ENCODE results near the gene SMIM10L2A.
"Not testable (repeated sequence)": the region's sequence is repeated elsewhere in the genome, so short reads cannot be mapped to it uniquely, and the experiment has no call there.

The SMIM10L2A gene

GRCh38 chrX:135421537-135421931 lies 210 bp upstream of the SMIM10L2A start:
- peak; percentile 78 to 99 (median 88) for DNase-seq
- intact Hi-C loops (cut with DNase I), result no loop called here

GRCh38 chrX:135422810-135423168 lies 1.0 kb downstream of the SMIM10L2A start:
- intact Hi-C loops (cut with DNase I), result not testable (repeated sequence)
- peak in 1 of 10 donors; percentile 32 for DNase-seq

GRCh38 chrX:135423173-135423864 lies 1.6 kb downstream of the SMIM10L2A start:
- intact Hi-C loops (cut with DNase I), result not testable (repeated sequence)
- peak in 2 of 10 donors; percentile 57 to 70 for DNase-seq

DNA sequence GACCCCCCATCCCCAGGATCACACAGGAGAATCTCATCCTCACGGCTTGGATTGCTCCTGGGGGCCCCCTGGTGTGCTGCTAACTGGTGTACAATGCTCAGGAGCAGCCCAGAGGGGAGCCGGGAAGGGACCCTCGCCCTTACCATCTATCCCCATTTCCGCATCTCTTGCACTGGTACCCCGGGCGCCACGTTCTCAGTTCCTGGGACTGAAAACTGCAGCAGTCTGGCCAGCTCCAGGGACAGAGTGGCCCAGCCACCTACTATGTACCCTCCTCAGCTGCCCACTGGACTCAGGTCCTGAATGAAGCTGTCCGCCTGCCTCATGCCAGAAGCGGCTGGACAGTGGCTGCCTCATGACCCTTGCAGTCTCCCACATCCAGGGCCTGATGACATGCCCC lies 2.7 kb downstream of the SMIM10L2A start:
- peak in 2 of 10 donors; percentile 64 to 66 for DNase-seq
- intact Hi-C loops (cut with DNase I), result loop anchor here (2.0 kb wide), 1 partner anchor 78 kb away; no protein-coding TSS in a partner anchor

- intact Hi-C loops (cut with DNase I), result loop anchor here (2.0 kb wide), 1 partner anchor 78 kb away; no protein-coding TSS in a partner anchor
Measured at GRCh38 chrX:135425026-135425965, 3.6 kb downstream of the SMIM10L2A start.

GRCh38 chrX:135429429-135429828 lies 7.7 kb downstream of the SMIM10L2A start:
- no peak for DNase-seq
- intact Hi-C loops (cut with DNase I), result no loop called here

More at GRCh38 chrX:135425026-135425965, 3.6 kb downstream of the SMIM10L2A start:
- peak in 1 of 10 donors; percentile 68 for DNase-seq

DNA sequence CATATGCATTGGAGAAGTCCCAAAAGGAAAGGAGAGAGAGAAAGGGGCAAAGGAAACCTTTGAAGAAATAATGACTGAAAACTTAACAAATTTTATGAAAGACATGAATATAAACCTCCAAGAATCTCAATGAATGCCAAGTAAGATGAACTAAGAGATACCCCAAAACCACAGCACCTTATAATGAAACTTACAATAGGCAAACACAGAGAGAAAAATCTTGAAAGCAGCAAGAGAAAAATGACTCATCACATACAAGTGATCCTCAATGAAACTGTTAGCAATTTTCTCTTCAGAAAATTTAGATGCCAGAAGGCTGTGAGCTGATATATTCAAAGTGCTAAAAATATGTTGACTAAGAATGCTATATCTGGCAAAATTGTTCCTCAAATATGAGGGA lies 10.1 kb downstream of the SMIM10L2A start:
- intact Hi-C loops (cut with DNase I), result no loop called here
- DNase-seq, result no peak

GRCh38 chrX:135432453-135432852 lies 10.7 kb downstream of the SMIM10L2A start:
- intact Hi-C loops (cut with DNase I), result no loop called here
- DNase-seq, result peak in 1 of 10 donors; percentile 79

DNA sequence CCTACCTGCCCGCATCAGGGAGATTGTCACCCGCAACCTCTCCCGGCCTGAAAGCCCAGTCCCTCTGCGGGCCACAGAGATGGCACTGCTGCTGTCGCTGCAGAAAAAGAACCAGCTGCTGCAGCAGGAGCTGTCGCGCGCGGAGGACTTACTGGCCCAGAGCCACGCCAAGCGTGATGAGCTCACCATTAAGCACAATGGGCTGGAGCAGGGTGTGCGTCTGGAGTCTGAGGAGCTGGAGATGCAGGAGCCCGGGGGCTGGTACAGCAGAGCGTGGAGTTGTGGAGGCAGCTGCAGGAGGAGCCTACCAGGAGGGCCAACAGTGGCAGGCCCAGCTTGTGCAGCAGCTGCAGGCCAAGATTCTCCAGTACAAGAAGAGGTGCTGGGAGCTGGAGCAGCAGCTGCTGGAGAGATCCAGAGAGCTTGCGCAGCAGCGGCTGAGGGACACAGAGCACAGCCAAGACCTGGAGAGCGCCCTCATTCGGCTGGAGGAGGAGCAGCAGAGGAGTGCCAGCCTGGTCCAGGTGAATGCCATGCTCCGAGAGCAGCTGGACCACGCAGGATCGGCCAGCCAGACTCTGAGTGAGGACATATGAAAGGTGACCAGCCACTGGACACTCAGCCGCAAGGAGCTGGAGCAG lies 11.3 kb downstream of the SMIM10L2A start:
- intact Hi-C loops (cut with DNase I), result no loop called here
- DNase-seq, result peak in 5 of 10 donors; percentile 24 to 92 (median 77)

- peak in 1 of 10 donors; percentile 79 for DNase-seq
- intact Hi-C loops (cut with DNase I), result no loop called here
Measured at GRCh38 chrX:135433531-135434257, 11.9 kb downstream of the SMIM10L2A start.

- DNase-seq, result peak in 1 of 10 donors; percentile 74
- intact Hi-C loops (cut with DNase I), result no loop called here
Measured at GRCh38 chrX:135434258-135435138, 12.8 kb downstream of the SMIM10L2A start.

DNA sequence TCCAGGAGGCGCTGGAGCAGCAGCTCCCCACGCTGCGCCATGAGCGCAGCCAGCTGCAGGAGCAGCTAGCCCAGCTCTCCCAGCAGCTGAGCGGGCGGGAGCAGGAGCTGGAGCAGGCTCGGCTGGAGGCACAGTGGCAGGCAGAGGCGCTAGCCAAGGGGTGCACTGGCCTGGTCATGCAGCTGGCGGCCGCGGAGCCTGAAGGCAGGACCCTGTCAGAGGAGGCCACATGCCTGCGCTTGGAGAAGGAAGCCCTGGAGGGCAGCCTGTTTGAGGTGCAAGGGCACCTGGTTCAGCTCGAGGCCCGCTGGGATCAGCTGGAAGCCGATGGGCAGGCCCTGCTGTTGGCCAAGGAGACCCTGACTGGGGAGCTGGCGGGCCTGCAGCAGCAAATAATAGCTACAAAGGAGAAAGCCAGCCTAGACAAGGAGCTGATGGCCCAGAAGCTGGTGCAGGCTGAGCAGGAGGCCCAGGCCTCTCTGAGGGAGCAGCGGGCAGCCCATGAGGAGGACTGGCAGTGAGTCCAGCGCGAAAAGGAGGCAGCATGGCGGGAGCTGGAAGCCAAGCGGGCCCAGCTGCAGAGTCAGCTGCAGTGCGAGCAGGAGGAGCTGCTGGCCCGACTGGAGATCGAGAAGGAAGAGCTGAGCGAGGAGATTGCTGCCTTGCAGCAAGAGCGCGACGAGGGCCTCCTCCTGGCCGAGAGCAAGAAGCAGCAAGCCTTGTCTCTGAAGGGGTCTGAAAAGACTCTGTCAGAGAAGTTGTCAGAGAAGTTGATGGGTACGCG lies 13.6 kb downstream of the SMIM10L2A start:
- DNase-seq, result peak in 1 of 10 donors; percentile 79
- intact Hi-C loops (cut with DNase I), result no loop called here

DNA sequence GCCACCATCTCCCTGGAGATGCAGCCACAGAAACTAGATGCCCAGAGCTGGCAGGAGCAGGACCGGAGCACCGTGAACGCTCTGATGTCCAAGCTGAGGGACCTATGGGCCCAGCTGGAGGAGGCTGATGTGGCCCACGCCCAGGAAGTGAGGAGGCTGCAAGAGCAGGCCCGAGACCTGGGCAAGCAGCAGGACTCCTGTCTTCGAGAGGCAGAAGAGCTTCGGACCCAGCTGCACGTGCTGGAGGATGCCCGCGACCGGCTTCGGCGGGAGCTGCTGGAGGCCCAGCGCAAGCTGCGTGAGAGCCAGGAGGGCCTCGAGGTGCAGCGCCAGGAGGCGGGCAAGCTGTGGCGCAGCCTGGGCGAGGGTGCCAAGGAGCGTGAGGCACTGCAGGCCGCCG lies 14.2 kb downstream of the SMIM10L2A start:
- intact Hi-C loops (cut with DNase I), result no loop called here
- DNase-seq, result peak in 1 of 10 donors; percentile 74

GRCh38 chrX:135436456-135436855 lies 14.7 kb downstream of the SMIM10L2A start:
- peak in 1 of 10 donors; percentile 70 for DNase-seq
- intact Hi-C loops (cut with DNase I), result no loop called here

DNA sequence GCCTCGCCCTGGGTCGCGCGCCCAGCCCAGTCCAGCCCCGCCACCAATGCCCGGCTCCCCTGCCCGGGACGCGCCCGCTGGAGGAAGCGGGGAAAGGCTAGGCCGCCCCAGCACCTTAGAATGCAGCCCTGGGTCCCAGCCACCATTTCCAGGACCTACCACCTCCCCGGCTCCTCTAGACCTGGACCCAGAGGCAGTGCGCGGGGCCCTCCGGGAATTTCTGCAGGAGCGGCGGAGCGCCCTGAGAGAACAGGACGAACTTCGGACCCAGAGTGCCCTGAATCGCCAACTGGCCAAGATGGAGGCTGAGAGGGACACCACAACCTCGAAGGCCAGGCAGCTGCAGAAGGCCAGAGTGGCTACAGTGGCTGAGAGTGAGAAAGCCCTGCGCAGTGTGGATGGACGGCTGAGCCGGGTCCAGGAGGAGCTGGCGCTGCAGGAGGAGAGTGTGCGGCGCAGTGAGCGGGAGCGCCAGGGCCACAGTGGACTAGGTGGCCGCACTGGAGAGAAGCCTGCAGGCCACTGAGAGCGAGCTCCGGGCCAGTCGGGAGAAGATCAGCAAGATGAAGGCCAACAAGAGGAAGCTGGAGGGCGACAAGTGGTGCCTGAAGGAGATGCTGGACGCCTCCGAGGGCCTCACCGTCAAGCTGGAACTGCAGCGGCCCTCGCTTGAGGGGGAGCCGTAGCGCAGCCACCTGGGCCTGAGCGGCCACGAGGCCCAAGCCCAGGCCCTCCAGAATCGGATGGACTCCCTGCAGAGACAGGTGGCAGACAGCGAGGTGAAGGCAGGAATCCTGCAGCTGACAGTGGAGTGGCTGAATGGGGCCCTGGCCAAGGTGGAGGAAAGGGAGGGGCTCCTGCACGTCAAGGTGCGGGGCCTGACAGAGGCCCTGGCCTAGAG lies 15.5 kb downstream of the SMIM10L2A start:
- intact Hi-C loops (cut with DNase I), result no loop called here
- peak in 1 of 10 donors; percentile 73 for DNase-seq

GRCh38 chrX:135437867-135438733 lies 16.4 kb downstream of the SMIM10L2A start:
- intact Hi-C loops (cut with DNase I), result no loop called here
- DNase-seq, result peak in 1 of 10 donors; percentile 51
